NCI-H69 (cell line): ENCODE measurements around the gene PDE3A.
A peak's percentile ranks its signal among the peaks of the same experiment; 100 is the strongest.

Experiments used
- DNase-seq: peaks from one replicate; lab custom pipeline; 2025; lab: John Stamatoyannopoulos, UW

Gene PDE3A

GRCh38 chr12:20458011-20458410 lies 89.7 kb downstream of the PDE3A start:
- DNase-seq: no peak

- DNase-seq: peak; percentile 32
These were observed 91.6 kb downstream of the PDE3A start for GRCh38 chr12:20459920-20460319.

- DNase-seq: no peak
These were observed 92.6 kb downstream of the PDE3A start for GRCh38 chr12:20460956-20461355.

GRCh38 chr12:20463913-20464524 lies 95.7 kb downstream of the PDE3A start:
- DNase-seq: peak; percentile 39

- DNase-seq: no peak
These were observed 101.0 kb downstream of the PDE3A start for GRCh38 chr12:20469300-20469699.

GRCh38 chr12:20469756-20470155 lies 101.4 kb downstream of the PDE3A start:
- no peak for DNase-seq

GRCh38 chr12:20472102-20472782 lies 103.9 kb downstream of the PDE3A start:
- no peak for DNase-seq

- no peak for DNase-seq
These were observed 104.8 kb downstream of the PDE3A start for GRCh38 chr12:20473133-20473532.

GRCh38 chr12:20474016-20474415 lies 105.7 kb downstream of the PDE3A start:
- DNase-seq: no peak

GRCh38 chr12:20474443-20474842 lies 106.1 kb downstream of the PDE3A start:
- no peak for DNase-seq

GRCh38 chr12:20475542-20475941 lies 107.2 kb downstream of the PDE3A start:
- DNase-seq: no peak

- DNase-seq: peak; percentile 61
These were observed 108.2 kb downstream of the PDE3A start for GRCh38 chr12:20476551-20476950.

GRCh38 chr12:20477255-20477654 lies 108.9 kb downstream of the PDE3A start:
- DNase-seq: no peak

- no peak for DNase-seq
These were observed 109.3 kb downstream of the PDE3A start for GRCh38 chr12:20477672-20478071.

- no peak for DNase-seq
These were observed 114.2 kb downstream of the PDE3A start for GRCh38 chr12:20482491-20483054.

GRCh38 chr12:20483776-20484175 lies 115.4 kb downstream of the PDE3A start:
- no peak for DNase-seq

GRCh38 chr12:20486233-20486632 lies 117.9 kb downstream of the PDE3A start:
- peak; percentile 60 for DNase-seq

GRCh38 chr12:20487519-20487918 lies 119.2 kb downstream of the PDE3A start:
- DNase-seq: no peak

GRCh38 chr12:20489645-20490044 lies 121.3 kb downstream of the PDE3A start:
- peak; percentile 63 for DNase-seq

GRCh38 chr12:20490213-20490612 lies 121.9 kb downstream of the PDE3A start:
- no peak for DNase-seq

- no peak for DNase-seq
These were observed 123.0 kb downstream of the PDE3A start for GRCh38 chr12:20491290-20491689.

- DNase-seq: peak; percentile 45
These were observed 124.0 kb downstream of the PDE3A start for GRCh38 chr12:20492251-20492760.

GRCh38 chr12:20493934-20494333 lies 125.6 kb downstream of the PDE3A start:
- DNase-seq: no peak
